Activated CD8-positive, alpha-beta T cell treated with anti-CD3 and anti-CD28 coated beads, Interleukin-2, amount 10 ng/mL, durations not matched to agents 7 days and 5 days (primary cell): ENCODE data around the gene ZC3H18. TPM values are rescaled to one million over a fixed set of nuclear protein-coding genes. Genes with fewer than 3 reads are reported as not detected.
A peak's percentile ranks its signal among the peaks of the same experiment; 100 is the strongest.

Experiments
- ATAC-seq: fragments of 150-1000 bp; cut with Tn5 transposase; one replicate; pipeline ENCODE4 v1.10.0; 2021; ENCODE audit warnings: moderate library complexity
- CTCF ChIA-PET: fragments of 350-600 bp; sonication (Branson Sonifier 250); formaldehyde crosslinking; loops from one replicate; lab custom pipeline; 2021; ENCODE audit warnings: antibody characterized with exemption; lab: Charles Lee
- POLR2A ChIA-PET: fragments of 350-600 bp; sonication (Branson Sonifier 250); formaldehyde crosslinking; loops from one replicate; lab custom pipeline; 2021; ENCODE audit warnings: antibody characterized with exemption; lab: Charles Lee
- DNase-seq: peaks from one replicate; pipeline ENCODE4 v3.0.0-alpha.2; 2020
- H3K27ac Mint-ChIP-seq: one replicate; pipeline ENCODE4 v1.8.0; 2021; ENCODE audit warnings: mild to moderate bottlenecking, mixed read lengths
- H3K27me3 Mint-ChIP-seq: one replicate; pipeline ENCODE4 v1.8.0; 2021; ENCODE audit warnings: low read depth, mixed read lengths
- H3K36me3 Mint-ChIP-seq: one replicate; pipeline ENCODE4 v1.8.0; 2021; ENCODE audit warnings: low read depth, mixed read lengths
- H3K4me1 Mint-ChIP-seq: one replicate; pipeline ENCODE4 v1.8.0; 2021; ENCODE audit warnings: low read depth, mixed read lengths
- H3K4me3 Mint-ChIP-seq: one replicate; pipeline ENCODE4 v1.8.0; 2021; ENCODE audit warnings: mild to moderate bottlenecking, mixed read lengths
- H3K9me3 Mint-ChIP-seq: one replicate; pipeline ENCODE4 v1.8.0; 2022; ENCODE audit warnings: mixed read lengths; ENCODE audit not compliant: insufficient read depth
- total RNA-seq, 2 experiments: library from RNA; stranded (reverse); gene quantifications; one replicate each; pipeline ENCODE4 v1.2.3, GENCODE V29; 2021

The ZC3H18 gene
- total RNA-seq, 2 experiments from 2014 or later, result 80.9 to 90.0 TPM

DNA sequence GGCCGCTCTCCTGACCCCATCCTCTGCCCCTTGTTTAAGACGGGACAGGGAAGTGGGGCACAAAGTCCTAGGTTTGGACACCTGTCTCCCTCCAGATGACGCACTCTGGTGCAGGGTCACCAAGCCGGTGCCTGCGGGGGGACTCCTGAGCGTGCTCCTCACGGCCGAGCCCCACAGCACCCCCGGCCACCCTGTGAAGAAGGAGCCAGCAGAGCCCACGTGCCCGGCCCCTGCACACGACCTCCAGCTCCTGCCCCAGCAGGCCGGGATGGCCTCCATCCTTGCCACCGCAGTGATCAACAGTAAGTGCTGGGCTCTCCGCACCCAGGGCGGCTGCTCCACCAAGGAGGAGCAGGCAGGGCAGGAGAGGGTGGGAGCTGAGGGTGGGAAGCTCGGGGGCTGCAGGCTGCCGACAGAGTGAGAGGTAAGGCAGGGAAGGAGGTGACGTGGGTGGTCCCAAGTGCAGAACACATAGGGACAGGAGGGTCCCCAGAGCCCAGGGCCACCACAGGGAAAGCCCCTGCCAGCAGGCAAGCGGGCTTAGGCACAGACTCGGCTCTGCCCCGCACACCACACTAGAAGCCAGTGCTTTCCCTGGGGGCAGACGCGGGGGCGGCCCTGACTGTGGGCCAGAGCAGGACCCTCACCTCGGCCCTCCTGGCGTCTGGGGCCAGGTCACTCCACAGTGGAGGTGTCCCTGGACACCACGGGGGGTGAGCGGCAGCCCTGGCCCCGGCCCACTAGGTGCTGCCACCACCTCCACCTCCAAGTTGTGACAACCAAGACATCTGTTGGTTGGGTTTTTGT is 42.1 kb upstream of the ZC3H18 start:
- H3K36me3 Mint-ChIP-seq, result peaks cover 1% of the 10 kb centered on the region
- no peaks in the 10 kb centered on the region for H3K27me3 Mint-ChIP-seq
- no peak overlapping the region for H3K4me3 Mint-ChIP-seq
- CTCF ChIA-PET, result no interaction called here
- H3K27ac Mint-ChIP-seq, result no peak overlapping the region
- peaks cover 7% of the 10 kb centered on the region for H3K4me1 Mint-ChIP-seq
- no peak for DNase-seq
- POLR2A ChIA-PET, result no interaction called here
- no peaks in the 10 kb centered on the region for H3K9me3 Mint-ChIP-seq
- ATAC-seq, result no peak

DNA sequence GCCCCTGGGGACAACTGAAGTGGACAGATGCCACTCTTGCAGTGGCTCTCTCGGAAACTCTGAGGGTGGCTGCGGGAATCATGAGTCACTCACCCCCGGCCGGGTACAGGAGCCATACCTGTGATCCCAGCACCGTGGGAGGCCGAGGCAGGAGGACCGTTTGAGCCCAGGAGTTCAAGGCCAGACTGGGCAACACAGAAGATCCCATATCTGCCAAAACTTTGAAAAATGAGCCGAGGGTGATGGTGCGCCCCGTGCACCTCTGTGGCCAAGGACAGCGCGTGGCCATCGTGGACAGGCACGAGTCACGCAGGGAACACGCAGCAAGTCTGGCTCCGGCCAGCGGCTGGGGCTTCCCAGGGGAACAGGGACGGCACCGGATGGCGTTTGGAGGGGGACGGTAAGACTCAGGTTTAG is 41.3 kb upstream of the ZC3H18 start:
- H3K27me3 Mint-ChIP-seq, result no peaks in the 10 kb centered on the region
- H3K27ac Mint-ChIP-seq, result no peak overlapping the region
- H3K9me3 Mint-ChIP-seq, result no peaks in the 10 kb centered on the region
- H3K4me3 Mint-ChIP-seq, result no peak overlapping the region
- H3K36me3 Mint-ChIP-seq, result peaks cover 1% of the 10 kb centered on the region
- peaks cover 7% of the 10 kb centered on the region for H3K4me1 Mint-ChIP-seq
- ATAC-seq (no peak), DNase-seq (no peak)
- POLR2A ChIA-PET, result no interaction called here
- CTCF ChIA-PET, result no interaction called here

DNA sequence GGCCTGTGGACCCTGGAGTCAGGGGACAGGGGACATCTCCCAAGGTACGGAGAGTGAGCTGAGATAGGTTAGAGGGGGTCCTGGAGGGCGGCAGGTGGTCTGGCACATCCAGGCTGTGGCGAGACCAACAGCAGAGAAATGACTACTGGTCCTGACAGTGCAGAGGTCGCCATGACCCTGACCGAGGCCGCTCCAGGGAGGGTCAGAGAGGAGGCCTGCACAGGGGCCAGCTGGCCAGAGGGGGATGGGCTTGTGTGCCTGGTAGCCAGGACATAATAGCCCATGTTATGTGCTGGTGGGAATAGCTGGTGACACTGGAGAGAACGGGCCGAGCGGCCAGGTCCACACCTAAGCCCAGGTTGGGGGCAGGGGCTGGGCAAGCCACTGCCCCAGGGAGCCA is 40.6 kb upstream of the ZC3H18 start:
- H3K4me3 Mint-ChIP-seq, result no peak overlapping the region
- ChIA-PET POLR2A (no interaction called here), CTCF (interaction anchor here (0.7 kb wide), 1 partner anchor 86 kb away, joined by 3 read pairs; no protein-coding TSS in a partner anchor)
- H3K9me3 Mint-ChIP-seq, result no peaks in the 10 kb centered on the region
- no peak for ATAC-seq
- H3K27ac Mint-ChIP-seq, result no peak overlapping the region
- no peaks in the 10 kb centered on the region for H3K27me3 Mint-ChIP-seq
- DNase-seq, result no peak
- peaks cover 1% of the 10 kb centered on the region for H3K36me3 Mint-ChIP-seq
- H3K4me1 Mint-ChIP-seq, result peaks cover 7% of the 10 kb centered on the region

DNA sequence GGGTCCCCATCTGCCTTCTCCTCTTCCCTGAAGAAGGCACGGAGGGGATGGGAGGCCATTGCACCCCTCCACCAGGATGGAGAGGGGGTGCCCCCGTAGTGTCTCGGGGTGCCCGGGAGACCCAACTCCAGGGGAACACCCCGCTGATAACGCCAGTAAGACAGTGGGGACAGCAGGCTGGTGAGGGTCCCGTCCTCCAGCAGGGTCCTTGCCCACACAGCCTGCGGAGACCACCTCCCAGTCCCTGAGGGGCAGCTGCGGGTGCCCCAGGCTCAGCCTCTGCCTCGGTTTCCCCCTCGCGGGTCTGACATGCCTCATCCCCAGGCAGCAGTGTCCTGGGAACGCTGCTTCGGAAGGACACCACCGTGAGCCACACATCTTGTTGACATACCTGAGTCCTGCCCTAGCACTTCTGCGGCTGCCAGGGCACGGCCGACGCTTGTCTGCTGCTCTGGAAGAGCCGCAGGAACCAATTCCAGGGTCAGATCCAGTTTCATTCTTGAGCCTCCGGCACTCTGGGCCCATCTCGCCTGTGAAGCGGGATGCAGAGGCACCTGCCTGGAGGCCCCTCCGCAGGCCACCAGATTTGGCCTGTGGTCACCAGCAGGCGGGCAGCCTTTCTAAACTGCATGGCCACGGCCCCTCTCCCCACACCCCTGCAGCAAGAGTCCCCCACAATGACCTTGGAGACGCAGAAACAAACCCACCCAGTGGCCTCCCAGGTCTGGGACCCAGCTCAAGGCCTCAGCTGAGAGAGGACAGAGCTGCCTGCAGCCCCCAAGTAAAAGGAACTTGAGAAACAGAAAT is 39.9 kb upstream of the ZC3H18 start:
- Mint-ChIP-seq H3K9me3 (no peaks in the 10 kb centered on the region), H3K4me1 (peaks cover 8% of the 10 kb centered on the region), H3K27ac (peak overlapping the region; percentile 14), H3K4me3 (no peak overlapping the region), H3K27me3 (no peaks in the 10 kb centered on the region), H3K36me3 (peaks cover 4% of the 10 kb centered on the region)
- ChIA-PET POLR2A (interaction anchor here (0.6 kb wide), 1 partner anchor 61 kb away, joined by 3 read pairs; no protein-coding TSS in a partner anchor), CTCF (interaction anchor here (0.7 kb wide), 1 partner anchor 86 kb away, joined by 3 read pairs; no protein-coding TSS in a partner anchor)
- ATAC-seq (no peak), DNase-seq (no peak)

DNA sequence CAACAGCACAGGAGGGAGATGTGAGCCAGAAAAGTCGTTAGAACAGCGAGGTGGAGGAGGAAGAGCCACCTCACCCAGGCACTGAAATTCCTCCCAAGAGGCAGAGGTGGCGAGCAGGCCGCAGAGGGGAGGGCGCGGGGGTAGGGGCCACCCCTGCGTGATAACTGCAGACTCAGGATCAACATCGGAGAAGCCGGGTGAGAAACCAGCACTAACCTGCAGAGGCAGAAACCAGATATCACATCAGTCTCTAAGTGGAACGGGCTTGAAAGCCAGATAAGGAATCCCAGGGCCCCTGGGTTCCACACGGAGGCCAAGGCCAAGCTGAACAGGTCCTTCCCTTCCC is 39.4 kb upstream of the ZC3H18 start:
- ChIA-PET POLR2A (no interaction called here), CTCF (no interaction called here)
- Mint-ChIP-seq H3K27me3 (no peaks in the 10 kb centered on the region), H3K4me1 (peaks cover 8% of the 10 kb centered on the region), H3K36me3 (peaks cover 8% of the 10 kb centered on the region), H3K9me3 (no peaks in the 10 kb centered on the region), H3K4me3 (no peak overlapping the region), H3K27ac (no peak overlapping the region)
- DNase-seq (no peak), ATAC-seq (no peak)

DNA sequence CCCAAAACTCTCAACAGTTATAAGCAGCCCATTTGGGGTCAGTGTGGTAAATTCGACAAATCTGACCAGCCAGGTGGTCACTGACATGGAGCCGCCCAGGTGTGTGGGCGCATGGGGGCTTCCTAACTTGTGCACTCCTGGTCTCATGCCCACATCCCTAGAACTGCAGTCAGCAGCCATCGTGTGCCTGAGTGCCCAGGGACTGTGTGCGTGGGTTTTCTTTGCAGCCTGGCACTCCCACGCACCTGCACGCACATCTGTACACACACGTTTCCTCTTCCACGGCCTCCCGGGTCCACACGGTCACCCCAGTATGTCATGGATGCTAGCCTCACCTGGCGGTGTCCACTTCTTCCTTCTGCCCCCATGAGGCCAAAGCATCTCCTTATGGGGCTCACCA is 38.9 kb upstream of the ZC3H18 start:
- no peaks in the 10 kb centered on the region for H3K27me3 Mint-ChIP-seq
- ATAC-seq, result no peak
- peaks cover 9% of the 10 kb centered on the region for H3K4me1 Mint-ChIP-seq
- H3K27ac Mint-ChIP-seq, result no peak overlapping the region
- ChIA-PET POLR2A (no interaction called here), CTCF (no interaction called here)
- no peak for DNase-seq
- no peaks in the 10 kb centered on the region for H3K9me3 Mint-ChIP-seq
- H3K4me3 Mint-ChIP-seq, result no peak overlapping the region
- peaks cover 10% of the 10 kb centered on the region for H3K36me3 Mint-ChIP-seq

DNA sequence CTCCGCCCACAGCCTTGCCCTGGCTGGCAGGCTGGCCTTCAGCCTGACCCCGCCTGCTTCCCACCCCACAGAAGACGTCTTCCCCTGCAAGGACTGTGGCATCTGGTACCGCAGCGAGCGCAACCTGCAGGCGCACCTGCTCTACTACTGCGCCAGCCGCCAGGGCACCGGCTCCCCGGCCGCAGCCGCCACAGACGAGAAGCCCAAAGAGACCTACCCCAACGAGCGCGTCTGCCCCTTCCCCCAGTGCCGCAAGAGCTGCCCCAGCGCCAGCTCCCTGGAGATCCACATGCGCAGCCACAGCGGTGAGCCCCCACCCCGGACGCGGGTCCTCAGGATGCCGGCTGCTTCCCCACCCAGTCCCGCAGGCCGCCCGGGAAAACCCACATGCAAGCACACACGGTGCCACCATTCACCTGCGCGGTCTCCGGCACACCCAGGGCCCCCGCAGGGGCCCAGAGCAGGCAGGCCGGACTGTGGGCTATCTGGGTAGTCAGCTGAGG is 38.2 kb upstream of the ZC3H18 start:
- Mint-ChIP-seq H3K27ac (no peak overlapping the region), H3K27me3 (no peaks in the 10 kb centered on the region), H3K36me3 (peaks cover 10% of the 10 kb centered on the region), H3K4me1 (peaks cover 9% of the 10 kb centered on the region), H3K9me3 (no peaks in the 10 kb centered on the region), H3K4me3 (peak overlapping the region; percentile 2)
- ATAC-seq (no peak), DNase-seq (no peak)
- POLR2A ChIA-PET, result no interaction called here
- CTCF ChIA-PET, result no interaction called here

DNA sequence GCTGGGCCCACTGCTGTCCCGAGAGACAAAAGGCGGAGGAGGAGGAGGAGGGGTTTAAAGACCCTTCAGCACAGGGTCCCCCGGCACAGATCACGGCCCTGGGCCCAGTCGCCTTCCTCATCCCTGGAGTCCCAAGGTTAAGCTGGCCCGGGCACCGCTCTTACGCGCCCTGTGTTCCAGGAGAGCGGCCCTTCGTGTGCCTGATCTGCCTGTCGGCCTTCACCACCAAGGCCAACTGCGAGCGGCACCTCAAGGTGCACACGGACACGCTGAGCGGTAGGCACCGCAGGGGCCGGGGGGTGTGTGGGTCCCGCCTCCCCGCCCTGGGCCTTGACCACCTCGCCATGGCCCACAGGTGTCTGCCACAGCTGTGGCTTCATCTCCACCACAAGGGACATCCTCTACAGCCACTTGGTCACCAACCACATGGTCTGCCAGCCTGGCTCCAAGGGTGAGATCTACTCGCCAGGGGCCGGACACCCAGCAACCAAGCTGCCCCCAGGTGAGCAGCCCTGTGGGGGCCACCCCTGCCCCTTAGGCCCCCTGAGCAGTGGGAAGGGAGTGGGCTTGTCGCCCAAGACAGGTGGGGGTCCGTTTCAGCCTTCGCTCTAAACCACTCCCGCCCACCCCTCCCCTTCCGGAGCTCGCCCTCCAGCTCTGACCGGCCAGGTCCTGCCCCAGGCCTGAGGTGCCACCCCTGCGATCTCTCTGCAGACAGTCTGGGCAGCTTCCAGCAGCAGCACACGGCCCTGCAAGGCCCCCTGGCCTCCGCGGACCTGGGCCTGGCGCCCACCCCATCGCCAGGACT is 37.6 kb upstream of the ZC3H18 start:
- ChIA-PET CTCF (no interaction called here), POLR2A (no interaction called here)
- no peak overlapping the region for H3K27ac Mint-ChIP-seq
- H3K9me3 Mint-ChIP-seq, result no peaks in the 10 kb centered on the region
- no peak overlapping the region for H3K4me3 Mint-ChIP-seq
- no peak for ATAC-seq
- H3K36me3 Mint-ChIP-seq, result peaks cover 10% of the 10 kb centered on the region
- H3K27me3 Mint-ChIP-seq, result no peaks in the 10 kb centered on the region
- H3K4me1 Mint-ChIP-seq, result peaks cover 9% of the 10 kb centered on the region
- DNase-seq, result no peak

DNA sequence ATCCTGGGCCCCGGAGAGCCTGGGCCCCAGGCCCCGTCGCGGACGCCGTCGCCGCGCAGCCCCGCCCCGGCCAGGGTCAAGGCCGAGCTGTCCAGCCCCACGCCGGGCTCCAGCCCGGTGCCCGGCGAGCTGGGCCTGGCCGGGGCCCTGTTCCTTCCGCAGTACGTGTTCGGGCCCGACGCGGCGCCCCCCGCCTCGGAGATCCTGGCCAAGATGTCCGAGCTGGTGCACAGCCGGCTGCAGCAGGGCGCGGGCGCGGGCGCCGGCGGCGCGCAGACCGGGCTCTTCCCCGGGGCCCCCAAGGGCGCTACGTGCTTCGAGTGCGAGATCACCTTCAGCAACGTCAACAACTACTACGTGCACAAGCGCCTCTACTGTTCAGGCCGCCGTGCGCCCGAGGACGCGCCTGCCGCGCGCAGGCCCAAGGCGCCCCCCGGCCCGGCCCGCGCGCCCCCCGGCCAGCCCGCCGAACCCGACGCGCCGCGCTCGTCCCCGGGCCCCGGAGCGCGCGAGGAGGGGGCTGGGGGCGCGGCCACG is 36.8 kb upstream of the ZC3H18 start:
- no peak for DNase-seq

DNA sequence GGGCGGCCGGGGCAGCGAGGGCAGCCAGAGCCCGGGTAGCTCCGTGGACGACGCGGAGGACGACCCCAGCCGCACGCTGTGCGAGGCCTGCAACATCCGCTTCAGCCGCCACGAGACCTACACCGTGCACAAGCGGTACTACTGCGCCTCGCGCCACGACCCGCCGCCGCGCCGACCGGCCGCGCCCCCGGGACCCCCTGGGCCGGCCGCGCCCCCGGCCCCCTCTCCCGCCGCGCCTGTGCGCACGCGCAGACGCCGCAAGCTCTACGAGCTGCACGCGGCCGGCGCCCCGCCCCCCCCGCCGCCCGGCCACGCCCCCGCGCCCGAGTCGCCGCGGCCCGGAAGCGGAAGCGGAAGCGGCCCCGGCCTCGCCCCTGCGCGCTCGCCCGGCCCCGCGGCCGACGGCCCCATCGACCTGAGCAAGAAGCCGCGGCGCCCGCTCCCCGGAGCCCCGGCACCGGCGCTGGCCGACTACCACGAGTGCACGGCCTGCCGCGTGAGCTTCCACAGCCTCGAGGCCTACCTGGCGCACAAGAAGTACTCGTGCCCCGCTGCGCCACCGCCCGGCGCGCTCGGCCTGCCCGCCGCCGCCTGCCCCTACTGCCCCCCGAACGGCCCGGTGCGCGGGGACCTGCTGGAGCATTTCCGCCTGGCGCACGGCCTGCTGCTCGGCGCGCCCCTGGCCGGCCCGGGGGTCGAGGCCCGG is 36.1 kb upstream of the ZC3H18 start:
- Mint-ChIP-seq H3K27me3 (no peaks in the 10 kb centered on the region), H3K4me3 (peak overlapping the region; percentile 43), H3K36me3 (peaks cover 10% of the 10 kb centered on the region), H3K4me1 (peaks cover 9% of the 10 kb centered on the region), H3K9me3 (no peaks in the 10 kb centered on the region), H3K27ac (no peak overlapping the region)
- ATAC-seq, result peak; percentile 81
- CTCF ChIA-PET, result no interaction called here
- POLR2A ChIA-PET, result interaction anchor here (0.5 to 1.2 kb wide), 3 partner anchors 16 to 79 kb away, joined by 3 read pairs; no protein-coding TSS in a partner anchor
- peak; percentile 82 for DNase-seq

More for the DNA sequence above, 36.8 kb upstream of the ZC3H18 start:
- Mint-ChIP-seq H3K36me3 (peaks cover 10% of the 10 kb centered on the region), H3K27ac (no peak overlapping the region), H3K9me3 (no peaks in the 10 kb centered on the region), H3K4me3 (no peak overlapping the region), H3K27me3 (no peaks in the 10 kb centered on the region), H3K4me1 (peaks cover 9% of the 10 kb centered on the region)
- ChIA-PET CTCF (no interaction called here), POLR2A (interaction anchor here (1.2 kb wide), 1 partner anchor 16 kb away, joined by 3 read pairs; no protein-coding TSS in a partner anchor)
- ATAC-seq, result no peak
